ENCODE data around the gene SUSD6.

DNA sequence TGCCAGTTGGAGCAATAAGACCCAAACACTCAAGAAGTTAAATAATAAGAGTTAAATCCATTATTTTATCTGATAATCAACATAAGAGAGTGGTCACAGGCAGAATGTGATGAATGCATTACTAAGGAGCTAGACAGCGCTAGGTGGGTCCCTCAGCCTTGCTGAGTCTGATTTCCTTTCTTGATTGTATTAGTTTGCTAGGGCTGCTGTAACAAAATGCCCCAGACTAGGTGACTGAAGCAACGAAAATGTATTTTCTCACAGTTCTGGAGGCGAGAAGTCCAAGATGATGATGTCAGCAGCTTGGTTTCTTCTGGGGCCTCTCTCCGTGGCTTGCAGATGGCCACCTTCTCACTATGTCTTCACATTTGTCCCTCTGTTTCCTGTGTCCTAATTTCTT lies 28.6 kb upstream of the SUSD6 start:
- TF ChIP-seq CTCF (conservative IDR thresholded peaks at IDR 0.05) (no peak), EZH2 (IDR thresholded peaks at IDR 0.05; ENCODE audit: low read depth) (no peak)

Measured in PC-9 (cell line).